Lower leg skin (tissue), 4 donors: ENCODE results near the gene INHBB. TPM values are rescaled to one million over a fixed set of nuclear protein-coding genes. Genes with fewer than 3 reads are reported as not detected.

ENCODE experiments used
- DNase-seq, 2 donors: peaks; one replicate each; pipeline ENCODE4 v3.0.0-alpha.2; 2019; ENCODE audit warnings: low spot score in 2 of 2
- H3K4me3 ChIP-seq: fragments of 200-600 bp; sonication (generic); 2 replicates; pipeline ENCODE4 v1.5.1; 2017; ENCODE audit warnings: mild to moderate bottlenecking, low read depth; ENCODE audit not compliant: poor library complexity, severe bottlenecking
- POLR2A ChIP-seq, 2 donors: fragments of 450-650 bp; IDR thresholded peaks; one replicate each; pipeline ENCODE4 v1.6.1; 2016 to 2017; ENCODE audit warnings: antibody characterized with exemption in 2 of 2, mild to moderate bottlenecking in 1 of 2, moderate library complexity in 1 of 2
- WGBS, 2 donors: methylation state at CpG; one replicate each; pipeline ENCODE4 v1.1.5; 2018; 5-methylcytosine and 5-hydroxymethylcytosine counted together
- intact Hi-C: fragments of 100-400 bp; cut with DNase I; formaldehyde crosslinking; loops from one replicate; pipeline ENCODE4 v1.15.0; 2023; ENCODE audit warnings: low total_unique reads
- total RNA-seq, 4 donors: library from RNA; depleted of rRNA; stranded (reverse); fragments of >200 nt; gene quantifications; one replicate each; pipeline ENCODE4 v1.1.0, GENCODE V29; 2016
- TF ChIP-seq, protein P1 (sequence below), 3 donors: fragments of 450-650 bp; IDR thresholded peaks; one replicate each; pipeline ENCODE4 v1.5.1; 2016; ENCODE audit warnings: antibody characterized with exemption in 3 of 3, mild to moderate bottlenecking in 3 of 3, moderate library complexity in 2 of 3

Gene INHBB
- total RNA-seq, 4 donors from 2014 or later, result 9.4 to 47.9 (median 25.0) TPM

DNA sequence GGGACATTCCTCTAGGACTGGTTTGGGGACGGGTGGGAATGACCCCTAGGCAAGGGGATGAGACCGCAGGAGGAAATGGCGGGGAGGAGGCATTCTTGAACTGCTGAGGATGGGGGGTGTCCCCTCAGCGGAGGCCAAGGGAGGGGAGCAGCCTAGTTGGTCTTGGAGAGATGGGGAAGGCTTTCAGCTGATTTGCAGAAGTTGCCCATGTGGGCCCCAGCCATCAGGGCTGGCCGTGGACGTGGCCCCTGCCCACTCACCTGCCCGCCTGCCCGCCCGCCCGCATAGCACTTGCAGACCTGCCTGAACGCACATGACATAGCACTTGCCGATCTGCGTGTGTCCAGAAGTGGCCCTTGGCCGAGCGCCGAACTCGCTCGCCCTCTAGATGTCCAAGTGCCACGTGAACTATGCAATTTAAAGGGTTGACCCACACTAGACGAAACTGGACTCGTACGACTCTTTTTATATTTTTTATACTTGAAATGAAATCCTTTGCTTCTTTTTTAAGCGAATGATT lies 4.9 kb downstream of the INHBB start:
- TF ChIP-seq, protein P1, sequence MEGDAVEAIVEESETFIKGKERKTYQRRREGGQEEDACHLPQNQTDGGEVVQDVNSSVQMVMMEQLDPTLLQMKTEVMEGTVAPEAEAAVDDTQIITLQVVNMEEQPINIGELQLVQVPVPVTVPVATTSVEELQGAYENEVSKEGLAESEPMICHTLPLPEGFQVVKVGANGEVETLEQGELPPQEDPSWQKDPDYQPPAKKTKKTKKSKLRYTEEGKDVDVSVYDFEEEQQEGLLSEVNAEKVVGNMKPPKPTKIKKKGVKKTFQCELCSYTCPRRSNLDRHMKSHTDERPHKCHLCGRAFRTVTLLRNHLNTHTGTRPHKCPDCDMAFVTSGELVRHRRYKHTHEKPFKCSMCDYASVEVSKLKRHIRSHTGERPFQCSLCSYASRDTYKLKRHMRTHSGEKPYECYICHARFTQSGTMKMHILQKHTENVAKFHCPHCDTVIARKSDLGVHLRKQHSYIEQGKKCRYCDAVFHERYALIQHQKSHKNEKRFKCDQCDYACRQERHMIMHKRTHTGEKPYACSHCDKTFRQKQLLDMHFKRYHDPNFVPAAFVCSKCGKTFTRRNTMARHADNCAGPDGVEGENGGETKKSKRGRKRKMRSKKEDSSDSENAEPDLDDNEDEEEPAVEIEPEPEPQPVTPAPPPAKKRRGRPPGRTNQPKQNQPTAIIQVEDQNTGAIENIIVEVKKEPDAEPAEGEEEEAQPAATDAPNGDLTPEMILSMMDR (IDR thresholded peaks at IDR 0.05), result no peak
- no peak for TF ChIP-seq POLR2A (IDR thresholded peaks at IDR 0.05)
- DNase-seq, result no peak
- H3K4me3 ChIP-seq, result no peak overlapping the region
- WGBS, 2 donors, result 91 to 92% methylated on average over 23 of the region's 23 CpGs
- intact Hi-C loops, result no loop called here

DNA sequence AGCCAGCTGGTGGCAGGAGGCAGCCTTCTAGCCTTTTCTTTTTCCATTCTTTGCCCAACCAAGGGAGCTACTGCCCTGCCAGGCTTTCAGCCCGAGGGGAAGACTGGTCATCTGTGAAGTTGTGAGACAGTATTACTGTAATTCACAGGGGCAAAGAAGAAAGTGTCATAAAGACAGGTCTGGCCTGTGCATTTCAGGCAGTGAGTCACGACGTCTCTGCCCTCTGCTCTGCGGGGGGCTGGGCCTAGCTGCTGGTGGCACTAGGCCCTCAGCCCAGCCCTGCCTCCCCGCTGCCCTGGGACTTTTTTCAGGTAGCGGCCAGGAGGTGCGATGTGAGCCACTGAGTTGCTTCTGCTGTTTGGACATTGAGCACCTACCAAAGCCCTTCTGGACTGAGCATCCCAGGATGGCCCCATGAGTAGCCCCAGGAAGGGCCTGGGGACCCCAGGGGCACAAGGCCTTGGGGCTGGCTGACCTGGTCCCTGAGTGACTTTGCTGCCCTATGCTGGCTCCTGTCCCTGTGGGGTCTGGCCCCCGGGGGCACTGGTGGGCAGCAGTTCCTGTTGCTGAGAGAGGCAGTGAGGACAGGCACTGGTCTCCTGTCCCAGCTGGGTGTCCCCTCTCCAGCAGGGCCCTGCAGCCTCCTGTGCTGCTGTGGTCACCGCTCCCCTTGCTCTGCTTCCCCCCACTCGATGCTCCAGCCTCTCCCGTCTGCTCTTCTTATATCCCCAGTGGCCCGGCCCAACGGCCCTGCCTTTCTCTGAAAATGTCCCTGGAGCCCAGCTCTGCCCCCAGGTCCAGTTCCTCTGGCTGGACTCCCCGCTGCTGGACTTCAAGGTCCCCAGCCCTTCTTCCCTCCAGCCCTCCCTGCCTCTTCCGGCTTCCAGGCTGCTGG lies 7.0 kb downstream of the INHBB start:
- intact Hi-C loops, result no loop called here
- no peak overlapping the region for H3K4me3 ChIP-seq
- 87% methylated on average over 14 to 15 of the region's 15 CpGs for WGBS, 2 donors
- TF ChIP-seq POLR2A (IDR thresholded peaks at IDR 0.05), result no peak
- no peak for DNase-seq

DNA sequence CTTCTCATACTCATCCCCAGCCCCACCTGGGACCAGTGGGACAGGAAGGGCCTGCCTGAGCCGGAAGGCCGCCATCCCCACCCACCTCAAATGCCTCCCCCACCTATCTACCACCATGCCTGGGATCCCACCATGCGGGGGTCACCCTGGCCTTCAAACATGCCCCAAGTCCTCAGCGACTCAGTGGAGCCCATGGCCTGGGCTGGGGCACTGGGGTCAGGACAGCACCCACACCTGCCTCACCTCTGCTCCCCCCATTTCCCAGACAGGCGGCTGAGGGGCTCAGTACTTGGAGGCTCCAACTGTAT lies 7.6 kb downstream of the INHBB start:
- intact Hi-C loops, result no loop called here
- 97 to 98% methylated on average over 4 to 5 of the region's 5 CpGs for WGBS, 2 donors
- DNase-seq, result no peak
- H3K4me3 ChIP-seq, result no peak overlapping the region
- no peak for TF ChIP-seq POLR2A (IDR thresholded peaks at IDR 0.05)
- TF ChIP-seq, protein P1 (IDR thresholded peaks at IDR 0.05), result no peak

DNA sequence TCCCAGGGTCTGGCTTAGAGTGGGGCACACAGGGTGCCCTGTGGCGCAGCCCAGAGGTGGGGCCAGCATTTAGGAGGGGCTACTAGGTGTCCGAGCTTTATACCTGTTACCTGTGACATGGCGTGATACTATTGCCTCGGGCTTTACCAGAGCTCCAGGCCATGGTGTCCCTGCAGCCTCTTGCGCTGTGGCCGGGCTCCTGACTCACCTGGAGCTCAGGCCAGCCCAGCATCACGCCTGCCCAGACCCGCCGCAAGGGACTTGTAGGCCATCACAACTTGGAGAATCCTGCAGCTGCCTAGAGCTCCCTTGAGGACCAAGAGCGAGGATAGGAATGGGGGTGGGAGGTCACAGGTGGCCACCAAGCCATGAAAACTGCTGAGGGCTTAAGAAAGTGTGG lies 8.0 kb downstream of the INHBB start:
- H3K4me3 ChIP-seq, result no peak overlapping the region
- intact Hi-C loops, result no loop called here
- DNase-seq, result no peak
- 95 to 96% methylated on average over 10 of the region's 10 CpGs for WGBS, 2 donors
- no peak for TF ChIP-seq POLR2A (IDR thresholded peaks at IDR 0.05)
- TF ChIP-seq, protein P1 (IDR thresholded peaks at IDR 0.05), result no peak

DNA sequence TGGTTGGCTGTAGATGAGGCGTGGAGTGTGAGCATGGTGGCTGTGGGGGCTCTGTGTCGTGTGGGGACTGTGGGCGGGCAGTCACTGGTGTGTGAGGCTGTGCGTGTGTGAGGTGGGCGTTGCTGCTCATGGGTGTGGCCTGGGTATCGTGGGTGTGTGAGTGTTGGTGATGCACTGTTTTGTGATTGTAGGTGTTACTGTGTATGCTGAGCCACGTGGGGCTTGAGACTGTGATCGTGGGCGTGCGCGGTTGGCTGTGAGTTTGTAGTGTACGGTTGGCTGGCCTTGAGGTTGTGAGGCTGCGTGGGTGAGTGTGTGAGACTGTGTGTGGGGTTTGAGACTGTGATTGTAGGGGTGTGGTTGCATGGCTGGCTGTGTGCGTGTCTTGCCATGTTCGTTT lies 8.5 kb downstream of the INHBB start:
- DNase-seq, result no peak
- intact Hi-C loops, result no loop called here
- no peak overlapping the region for H3K4me3 ChIP-seq
- WGBS, 2 donors, result 71 to 80% methylated on average over 15 of the region's 15 CpGs
- TF ChIP-seq, protein P1 (IDR thresholded peaks at IDR 0.05), result peak in 1 of 3 donors; percentile 16
- no peak for TF ChIP-seq POLR2A (IDR thresholded peaks at IDR 0.05)

DNA sequence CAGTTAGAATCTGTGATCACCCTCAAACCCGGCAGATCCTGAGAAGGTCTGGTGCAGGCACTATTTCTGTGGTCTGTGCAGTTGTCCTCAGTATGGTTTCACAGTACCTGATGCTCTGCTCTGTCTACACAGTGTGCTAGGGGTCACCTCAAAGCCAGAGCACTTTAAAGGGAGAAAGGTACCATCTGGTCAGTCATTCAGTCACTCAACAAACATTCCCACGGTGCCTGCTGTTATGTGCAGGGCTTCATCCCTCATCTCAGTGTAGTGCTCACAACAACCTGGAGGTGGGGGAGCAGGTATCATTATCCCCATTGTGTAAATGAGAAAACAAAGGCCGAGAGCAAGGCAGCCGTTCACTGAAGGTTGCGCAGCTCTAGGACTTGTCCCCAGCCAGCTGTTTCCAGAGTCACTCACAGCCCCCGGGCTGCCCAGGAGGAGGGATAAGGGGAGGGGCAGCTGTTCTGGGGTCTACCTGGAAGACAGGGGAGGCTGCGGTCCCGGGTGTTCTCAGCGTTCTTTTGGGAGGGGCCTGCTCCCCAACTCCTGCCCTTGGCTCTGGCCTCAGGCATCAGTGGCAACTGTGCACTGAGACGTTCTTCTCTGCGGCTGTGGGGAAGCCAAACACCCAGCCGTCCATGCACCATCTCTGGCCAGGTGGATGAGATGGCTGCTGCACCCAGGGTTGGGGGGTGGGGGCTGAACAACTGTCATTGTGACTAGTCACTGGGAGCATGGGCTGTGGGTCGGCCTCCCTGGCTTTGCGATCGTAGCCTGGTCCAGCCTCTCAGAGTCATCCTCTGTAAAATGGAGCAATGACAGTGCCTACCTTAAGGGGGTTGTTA lies 9.2 kb downstream of the INHBB start:
- H3K4me3 ChIP-seq, result no peak overlapping the region
- intact Hi-C loops, result no loop called here
- 79 to 83% methylated on average over 15 of the region's 15 CpGs for WGBS, 2 donors
- TF ChIP-seq POLR2A (IDR thresholded peaks at IDR 0.05), result no peak
- TF ChIP-seq, protein P1 (IDR thresholded peaks at IDR 0.05), result no peak
- no peak for DNase-seq
